B cell (primary cell): ENCODE results near the gene RPTOR. TPM values are rescaled to one million over a fixed set of nuclear protein-coding genes. Genes with fewer than 3 reads are reported as not detected.

Source experiments
- ATAC-seq: fragments of 200-7000 bp; cut with Tn5 transposase; one replicate; pipeline ENCODE4 v1.10.0; 2021; ENCODE audit warnings: low read depth, mild to moderate bottlenecking, moderate number of reproducible peaks, moderate library complexity
- CTCF ChIA-PET: fragments of 350-600 bp; sonication (Branson Sonifier 250); formaldehyde crosslinking; loops from one replicate; lab custom pipeline; 2021; ENCODE audit warnings: antibody characterized with exemption, inconsistent platforms; lab: Charles Lee
- POLR2A ChIA-PET: fragments of 350-600 bp; sonication (Branson Sonifier 250); formaldehyde crosslinking; loops from one replicate; lab custom pipeline; 2021; ENCODE audit warnings: antibody characterized with exemption; lab: Charles Lee
- DNase-seq: peaks from one replicate; pipeline ENCODE4 v3.0.0; 2013
- H2AFZ ChIP-seq: 2 replicates; pipeline ENCODE4 v1.6.1; 2012; ENCODE audit warnings: mild to moderate bottlenecking, low read depth, low read length; ENCODE audit not compliant: insufficient read depth, poor library complexity, severe bottlenecking
- H3K27ac ChIP-seq, 2 donors: 1 replicate in 1 of 2; 2 replicates in 1 of 2; pipeline ENCODE4 v1.5.1; 2012 to 2013; ENCODE audit warnings: low read length in 2 of 2, mild to moderate bottlenecking in 2 of 2, moderate library complexity in 1 of 2
- H3K27me3 ChIP-seq, 4 experiments: fragments of 200-600 bp in 1 of 4; sonication (generic) in 1 of 4; replicated peaks in 1 of 4; 1 replicate in 2 of 4; 2 replicates in 2 of 4; pipeline versions ENCODE4 v1.6.1 to v1.7.0; 2013 to 2016; ENCODE audit warnings: low read length in 3 of 4, mild to moderate bottlenecking in 2 of 4, mixed read lengths in 1 of 4, moderate library complexity in 1 of 4; ENCODE audit not compliant: insufficient read depth in 4 of 4, control insufficient read depth in 3 of 4; ENCODE audit errors: control extremely low read depth in 1 of 4
- H3K36me3 ChIP-seq, 2 experiments: replicated peaks in 1 of 2; 1 replicate in 1 of 2; 2 replicates in 1 of 2; pipeline versions ENCODE4 v1.6.1 to v1.7.1; 2013; ENCODE audit warnings: low read length in 1 of 2; ENCODE audit not compliant: insufficient read depth in 2 of 2, control insufficient read depth in 1 of 2; ENCODE audit errors: control extremely low read depth in 1 of 2, extremely low read depth in 1 of 2
- H3K4me1 ChIP-seq, 2 donors: fragments of 200-600 bp in 1 of 2; sonication (generic) in 1 of 2; 1 replicate in 1 of 2; 2 replicates in 1 of 2; pipeline versions ENCODE4 v1.5.1 to v1.6.1; 2013 to 2017; ENCODE audit warnings: low read length in 2 of 2; ENCODE audit not compliant: control insufficient read depth in 2 of 2, insufficient read depth in 2 of 2
- H3K4me2 ChIP-seq: replicated peaks from 2 replicates; pipeline ENCODE3; 2012; ENCODE audit warnings: mild to moderate bottlenecking, low read depth, low read length; ENCODE audit not compliant: poor library complexity, severe bottlenecking
- H3K4me3 ChIP-seq, 5 experiments: fragments of 200-600 bp in 1 of 5; sonication (generic) in 1 of 5; 1 replicate in 3 of 5; 2 replicates in 2 of 5; pipeline versions ENCODE4 v1.5.1 to v1.7.0; 2011 to 2016; ENCODE audit warnings: low read length in 4 of 5, mild to moderate bottlenecking in 4 of 5, low read depth in 2 of 5, control low read depth in 1 of 5, moderate library complexity in 1 of 5; ENCODE audit not compliant: insufficient read depth in 1 of 5; ENCODE audit errors: control extremely low read depth in 1 of 5, extremely low read depth in 1 of 5
- H3K79me2 ChIP-seq: fragments of 200-600 bp; sonication (generic); one replicate; pipeline ENCODE4 v1.6.0; 2016; ENCODE audit warnings: low read length; ENCODE audit not compliant: control insufficient read depth, insufficient read depth
- H3K9ac ChIP-seq: fragments of 200-600 bp; sonication (generic); 2 replicates; pipeline ENCODE4 v1.6.1; 2017; ENCODE audit warnings: mild to moderate bottlenecking, low read length, moderate library complexity
- H3K9me3 ChIP-seq, 3 donors: one replicate each; pipeline versions ENCODE4 v1.6.1 to v1.7.1; 2013; ENCODE audit warnings: low read length in 2 of 3; ENCODE audit not compliant: control insufficient read depth in 2 of 3, insufficient read depth in 1 of 3; ENCODE audit errors: control extremely low read depth in 1 of 3
- H4K20me1 ChIP-seq: 2 replicates; pipeline ENCODE4 v1.6.0; 2012; ENCODE audit warnings: mild to moderate bottlenecking, low read length; ENCODE audit not compliant: insufficient read depth, control insufficient read depth, poor library complexity, severe bottlenecking
- H3K27ac Mint-ChIP-seq: one replicate; pipeline ENCODE4 v1.8.0; 2021; ENCODE audit warnings: mixed read lengths
- H3K27me3 Mint-ChIP-seq: one replicate; pipeline ENCODE4 v1.8.0; 2021; ENCODE audit warnings: mixed read lengths
- H3K4me1 Mint-ChIP-seq: one replicate; pipeline ENCODE4 v1.8.0; 2021; ENCODE audit warnings: mixed read lengths
- H3K4me3 Mint-ChIP-seq: one replicate; pipeline ENCODE4 v1.8.0; 2021; ENCODE audit warnings: mixed read lengths
- H3K9me3 Mint-ChIP-seq: one replicate; pipeline ENCODE4 v1.8.0; 2022; ENCODE audit warnings: mixed read lengths; ENCODE audit not compliant: insufficient read depth
- CTCF ChIP-seq: fragments of 200-600 bp; IDR thresholded peaks from one replicate; pipeline ENCODE4 v1.8.0; 2022; ENCODE audit warnings: antibody characterized with exemption, mild to moderate bottlenecking
- EZH2 ChIP-seq: IDR thresholded peaks from 2 replicates; pipeline ENCODE4 v1.6.1; 2012; ENCODE audit warnings: borderline replicate concordance, low read depth, mild to moderate bottlenecking, moderate library complexity, low read length; ENCODE audit not compliant: insufficient read depth, poor library complexity, severe bottlenecking
- WGBS: methylation state at CpG from one replicate; pipeline ENCODE4 v1.1.5; 2013; ENCODE audit warnings: missing lambda C conversion rate; ENCODE audit not compliant: insufficient coverage; 5-methylcytosine and 5-hydroxymethylcytosine counted together
- intact Hi-C: fragments of 100-400 bp; cut with micrococcal nuclease; formaldehyde crosslinking; loops from one replicate; pipeline ENCODE4 v1.10.0; 2022
- polyA plus RNA-seq: library from polyadenylated mRNA; depleted of rRNA; stranded (reverse); fragments of >200 nt; gene quantifications from 2 replicates; pipeline ENCODE4 v1.2.3, GENCODE V29; 2012
- total RNA-seq, 2 donors: library from RNA; stranded (reverse); fragments of 120-200 nt in 1 of 2; gene quantifications; 1 replicate in 1 of 2; 2 replicates in 1 of 2; pipeline versions ENCODE4 v1.2.3 to v1.2.4, GENCODE V29; 2013 to 2022

The RPTOR gene
- total and polyA plus RNA-seq, 2 donors (not counting 1 experiment from before 2014, with no cell fraction given) = 13.4 to 58.8 TPM

- H3K27ac Mint-ChIP-seq = no peak overlapping the region
- H3K9me3 Mint-ChIP-seq = no peaks in the 10 kb centered on the region
- H3K4me2 ChIP-seq = no peak overlapping the region
- DNase-seq (no peak), ATAC-seq (no peak)
- no peaks in the 10 kb centered on the region for H3K27me3 Mint-ChIP-seq
- no peaks in the 10 kb centered on the region for H4K20me1 ChIP-seq
- H3K9me3 ChIP-seq = peaks cover 0 to 3% (median 0%) of the 10 kb centered on the region in 3 donors
- H3K4me3 Mint-ChIP-seq = no peak overlapping the region
- H3K27me3 ChIP-seq = no peaks in the 10 kb centered on the region
- no peak for TF ChIP-seq CTCF
- TF ChIP-seq EZH2 = no peak
- H3K4me3 ChIP-seq = no peak overlapping the region
- no peak overlapping the region for H3K9ac ChIP-seq
- intact Hi-C loops = no loop called here
- POLR2A ChIA-PET = no interaction called here
- peaks cover 38 to 41% of the 10 kb centered on the region in 2 donors for H3K4me1 ChIP-seq
- peaks cover 0 to 26% of the 10 kb centered on the region in 2 experiments for H3K36me3 ChIP-seq
- H3K27ac ChIP-seq = no peak overlapping the region
- peaks cover 23% of the 10 kb centered on the region for H3K4me1 Mint-ChIP-seq
- CTCF ChIA-PET = no interaction called here
- H2AFZ ChIP-seq = no peak overlapping the region
- 96% methylated on average over 28 of the region's 30 CpGs for WGBS
- peaks cover 7% of the 10 kb centered on the region for H3K79me2 ChIP-seq
These were observed 359.6 kb downstream of the RPTOR start for GRCh38 chr17:80904036-80904753.

GRCh38 chr17:80905586-80906230, 361.1 kb downstream of the RPTOR start:
- Histone ChIP-seq H3K79me2 (peaks cover 7% of the 10 kb centered on the region), H3K4me2 (no peak overlapping the region), H2AFZ (no peak overlapping the region), H3K9me3 (peaks cover 0 to 5% (median 0%) of the 10 kb centered on the region in 3 donors), H3K36me3 (peaks cover 0 to 21% of the 10 kb centered on the region in 2 experiments), H3K27me3 (no peaks in the 10 kb centered on the region), H3K27ac (no peak overlapping the region), H3K9ac (no peak overlapping the region), H4K20me1 (no peaks in the 10 kb centered on the region), H3K4me1 (peaks cover 38 to 43% of the 10 kb centered on the region in 2 donors), H3K4me3 (no peak overlapping the region)
- ATAC-seq (no peak), DNase-seq (no peak)
- Mint-ChIP-seq H3K4me1 (peaks cover 35% of the 10 kb centered on the region), H3K27me3 (no peaks in the 10 kb centered on the region), H3K27ac (no peak overlapping the region), H3K4me3 (no peak overlapping the region), H3K9me3 (no peaks in the 10 kb centered on the region)
- POLR2A ChIA-PET = no interaction called here
- intact Hi-C loops = no loop called here
- TF ChIP-seq EZH2 (no peak), CTCF (no peak)
- WGBS = 97% methylated on average over 14 of the region's 22 CpGs
- CTCF ChIA-PET = no interaction called here
